Subcutaneous abdominal adipose tissue (tissue), 5 donors: ENCODE data around the gene MAGEB17.
"Not testable (repeated sequence)": the region's sequence is repeated elsewhere in the genome, so short reads cannot be mapped to it uniquely, and the experiment has no call there.

ENCODE experiments used
- H3K27ac ChIP-seq: one replicate; pipeline ENCODE4 v1.7.0; 2013; ENCODE audit warnings: low read depth, mild to moderate bottlenecking, inconsistent platforms, low read length, moderate library complexity
- H3K27me3 ChIP-seq, 5 donors: one replicate each; pipeline ENCODE4 v1.7.0; 2013; ENCODE audit warnings: low read length in 5 of 5, inconsistent platforms in 1 of 5; ENCODE audit not compliant: control insufficient read depth in 5 of 5, insufficient read depth in 4 of 5
- H3K36me3 ChIP-seq, 5 donors: one replicate each; pipeline ENCODE4 v1.7.0; 2013; ENCODE audit warnings: low read length in 5 of 5; ENCODE audit not compliant: control insufficient read depth in 5 of 5, insufficient read depth in 5 of 5
- H3K4me1 ChIP-seq, 5 donors: one replicate each; pipeline ENCODE4 v1.7.0; 2013; ENCODE audit warnings: low read length in 5 of 5, mild to moderate bottlenecking in 3 of 5, moderate library complexity in 1 of 5; ENCODE audit not compliant: control insufficient read depth in 5 of 5, insufficient read depth in 5 of 5
- H3K4me3 ChIP-seq, 5 donors: one replicate each; pipeline ENCODE4 v1.7.0; 2013; ENCODE audit warnings: low read length in 5 of 5, low read depth in 1 of 5
- H3K9ac ChIP-seq, 5 donors: one replicate each; pipeline ENCODE4 v1.7.0; 2013; ENCODE audit warnings: low read length in 5 of 5, mild to moderate bottlenecking in 4 of 5, moderate library complexity in 3 of 5
- H3K9me3 ChIP-seq, 5 donors: one replicate each; pipeline ENCODE4 v1.7.0; 2013; ENCODE audit warnings: low read length in 5 of 5; ENCODE audit not compliant: control insufficient read depth in 5 of 5
- donor health status: healthy.
- donor health status: healthy.
- donor health status: healthy.
- donor health status: healthy.
- donor health status: healthy.

Gene MAGEB17

GRCh38 chrX:16137416-16138107 is 29.7 kb upstream of the MAGEB17 start:
- Histone ChIP-seq H3K9me3 (no peaks in the 10 kb centered on the region), H3K4me3 (no peak overlapping the region), H3K27me3 (peaks cover 0 to 9% (median 3%) of the 10 kb centered on the region in 5 donors), H3K9ac (no peak overlapping the region), H3K27ac (no peak overlapping the region), H3K36me3 (no peaks in the 10 kb centered on the region), H3K4me1 (no peaks in the 10 kb centered on the region)

- Histone ChIP-seq H3K4me3 (no peak overlapping the region), H3K4me1 (no peaks in the 10 kb centered on the region), H3K27ac (no peak overlapping the region), H3K36me3 (no peaks in the 10 kb centered on the region), H3K9me3 (no peaks in the 10 kb centered on the region), H3K27me3 (peaks cover 0 to 13% (median 3%) of the 10 kb centered on the region in 5 donors), H3K9ac (no peak overlapping the region)
These were observed 29.2 kb upstream of the MAGEB17 start for GRCh38 chrX:16138108-16138427.

GRCh38 chrX:16140448-16140847 is 26.8 kb upstream of the MAGEB17 start:
- peaks cover 0 to 9% (median 0%) of the 10 kb centered on the region in 5 donors for H3K27me3 ChIP-seq
- no peak overlapping the region for H3K27ac ChIP-seq
- no peaks in the 10 kb centered on the region for H3K9me3 ChIP-seq
- H3K36me3 ChIP-seq, result no peaks in the 10 kb centered on the region
- no peak overlapping the region for H3K9ac ChIP-seq
- no peak overlapping the region for H3K4me3 ChIP-seq
- no peaks in the 10 kb centered on the region for H3K4me1 ChIP-seq

- Histone ChIP-seq H3K4me1 (no peaks in the 10 kb centered on the region), H3K9ac (no peak overlapping the region), H3K36me3 (no peaks in the 10 kb centered on the region), H3K27me3 (peaks cover 0 to 9% (median 0%) of the 10 kb centered on the region in 5 donors), H3K9me3 (no peaks in the 10 kb centered on the region), H3K27ac (no peak overlapping the region), H3K4me3 (no peak overlapping the region)
These were observed 26.3 kb upstream of the MAGEB17 start for GRCh38 chrX:16140983-16141382.

- H3K36me3 ChIP-seq, result no peaks in the 10 kb centered on the region
- peaks cover 0 to 9% (median 0%) of the 10 kb centered on the region in 5 donors for H3K27me3 ChIP-seq
- H3K9me3 ChIP-seq, result no peaks in the 10 kb centered on the region
- H3K4me3 ChIP-seq, result no peak overlapping the region
- no peak overlapping the region for H3K9ac ChIP-seq
- H3K4me1 ChIP-seq, result no peaks in the 10 kb centered on the region
- no peak overlapping the region for H3K27ac ChIP-seq
These were observed 25.6 kb upstream of the MAGEB17 start for GRCh38 chrX:16141422-16142245.

GRCh38 chrX:16142246-16142558 is 25.1 kb upstream of the MAGEB17 start:
- no peaks in the 10 kb centered on the region for H3K9me3 ChIP-seq
- no peak overlapping the region for H3K9ac ChIP-seq
- H3K36me3 ChIP-seq, result no peaks in the 10 kb centered on the region
- no peaks in the 10 kb centered on the region for H3K4me1 ChIP-seq
- H3K4me3 ChIP-seq, result no peak overlapping the region
- H3K27ac ChIP-seq, result no peak overlapping the region
- peaks cover 0 to 9% (median 0%) of the 10 kb centered on the region in 5 donors for H3K27me3 ChIP-seq

GRCh38 chrX:16143968-16144367 is 23.3 kb upstream of the MAGEB17 start:
- H3K36me3 ChIP-seq, result no peaks in the 10 kb centered on the region
- H3K27me3 ChIP-seq, result peaks cover 0 to 9% (median 0%) of the 10 kb centered on the region in 5 donors
- no peaks in the 10 kb centered on the region for H3K4me1 ChIP-seq
- no peak overlapping the region for H3K4me3 ChIP-seq
- no peak overlapping the region for H3K27ac ChIP-seq
- H3K9me3 ChIP-seq, result no peaks in the 10 kb centered on the region
- no peak overlapping the region for H3K9ac ChIP-seq

- H3K36me3 ChIP-seq, result no peaks in the 10 kb centered on the region
- H3K27ac ChIP-seq, result no peak overlapping the region
- H3K27me3 ChIP-seq, result peaks cover 0 to 9% (median 0%) of the 10 kb centered on the region in 5 donors
These were observed 22.9 kb upstream of the MAGEB17 start for GRCh38 chrX:16144420-16144819.

GRCh38 chrX:16145093-16145492 is 22.2 kb upstream of the MAGEB17 start:
- H3K4me1 ChIP-seq, result not testable (repeated sequence)

More at GRCh38 chrX:16144420-16144819, 22.9 kb upstream of the MAGEB17 start:
- no peak overlapping the region for H3K4me3 ChIP-seq
- no peaks in the 10 kb centered on the region for H3K9me3 ChIP-seq
- no peaks in the 10 kb centered on the region for H3K4me1 ChIP-seq
- H3K9ac ChIP-seq, result no peak overlapping the region

GRCh38 chrX:16145656-16146055 is 21.6 kb upstream of the MAGEB17 start:
- Histone ChIP-seq H3K9me3 (no peaks in the 10 kb centered on the region), H3K9ac (no peak overlapping the region), H3K27ac (no peak overlapping the region), H3K27me3 (peaks cover 0 to 8% (median 0%) of the 10 kb centered on the region in 5 donors), H3K36me3 (no peaks in the 10 kb centered on the region), H3K4me3 (no peak overlapping the region), H3K4me1 (no peaks in the 10 kb centered on the region)

More at GRCh38 chrX:16145093-16145492, 22.2 kb upstream of the MAGEB17 start:
- H3K9ac ChIP-seq, H3K4me3 ChIP-seq, H3K36me3 ChIP-seq, H3K27me3 ChIP-seq, H3K27ac ChIP-seq, H3K9me3 ChIP-seq: not testable (repeated sequence)
